Tongue (tissue), 1 donor: ENCODE data around the gene HMGN2. TPM values are rescaled to one million over a fixed set of nuclear protein-coding genes. Genes with fewer than 3 reads are reported as not detected.

ENCODE experiments used
- total RNA-seq: library from RNA; depleted of rRNA; stranded (reverse); fragments of >200 nt; gene quantifications from one replicate; pipeline ENCODE4 v1.2.3, GENCODE V29; 2014

The HMGN2 gene
- total RNA-seq, 1 donor from 2014 or later = 358 TPM

Other genes with a start within 250 kb of the HMGN2 start
- gene CEP85, start 238.2 kb upstream of the HMGN2 start, total RNA-seq = 107 TPM
- gene SH3BGRL3, start 192.4 kb upstream of the HMGN2 start, total RNA-seq = 7.7 TPM
- 7.8 TPM for gene UBXN11, start 165.8 kb upstream of the HMGN2 start, total RNA-seq
- not detected for gene CD52, start 154.5 kb upstream of the HMGN2 start, total RNA-seq
- 13.7 TPM for gene CRYBG2, start 118.3 kb upstream of the HMGN2 start, total RNA-seq
- not detected for gene ZNF683, start 99.7 kb upstream of the HMGN2 start, total RNA-seq
- not detected for gene LIN28A, start 61.6 kb upstream of the HMGN2 start, total RNA-seq
- 30.8 TPM for gene DHDDS, start 40.1 kb upstream of the HMGN2 start, total RNA-seq
- gene RPS6KA1, start 57.3 kb downstream of the HMGN2 start, total RNA-seq = 16.9 TPM
- 38.7 TPM for gene ARID1A, start 223.6 kb downstream of the HMGN2 start, total RNA-seq